Panc1 (cell line): ENCODE data around the gene EIF2B2.

Source experiments
- CTCF ChIP-seq: fragments of 450-650 bp; IDR thresholded peaks from 2 replicates; pipeline ENCODE4 v1.5.1; 2017; ENCODE audit warnings: mild to moderate bottlenecking
- REST ChIP-seq, 2 experiments: IDR thresholded peaks; 2 replicates each; pipeline ENCODE4 v1.6.1; 2011 to 2012; ENCODE audit warnings: low read depth in 2 of 2, control low read depth in 1 of 2, low read length in 1 of 2, mild to moderate bottlenecking in 1 of 2, moderate library complexity in 1 of 2; ENCODE audit not compliant: insufficient read depth in 1 of 2
- SIN3A ChIP-seq: IDR thresholded peaks from 2 replicates; pipeline ENCODE4 v1.6.1; 2012; ENCODE audit warnings: low read depth, mild to moderate bottlenecking, low read length, moderate library complexity, borderline replicate concordance; ENCODE audit not compliant: insufficient read depth

GRCh38 chr14:75002392-75003249, at the start of gene EIF2B2:
- TF ChIP-seq CTCF (no peak), SIN3A (0 out of 2 replicates have a peak, but pooled peaks have one; percentile 56), REST (IDR thresholded peaks at IDR 0.05; ENCODE audit: insufficient read depth in 1 of 2, low read depth in 2 of 2, low read length in 1 of 2) (no peak)
